ENCODE measurements around the gene IGSF9B. TPM values are rescaled to one million over a fixed set of nuclear protein-coding genes. Genes with fewer than 3 reads are reported as not detected.

The IGSF9B gene
- total RNA-seq, 3 donors from 2014 or later (not counting 1 experiment from before 2014, with no cell fraction given): 2.2 to 6.1 (median 4.3) TPM

DNA sequence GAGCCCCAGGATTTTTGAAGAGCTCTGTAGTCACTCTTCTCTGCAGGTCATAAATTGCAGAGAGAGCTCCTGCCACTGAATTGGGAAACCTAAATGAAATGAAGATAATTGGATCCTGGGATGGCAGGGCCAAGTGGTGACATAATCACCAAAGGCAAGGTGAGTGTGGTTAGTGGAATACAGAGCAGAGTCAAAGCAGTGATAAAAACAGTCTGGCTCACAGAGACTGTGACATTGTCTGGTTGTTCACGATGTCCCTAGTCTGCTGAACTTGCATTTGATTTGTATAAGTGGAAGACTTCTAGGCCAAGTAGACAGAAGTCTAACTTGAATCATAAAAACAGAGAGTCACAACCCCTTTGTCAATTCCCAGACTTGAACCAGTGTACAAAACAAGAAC, 84.6 kb downstream of the IGSF9B start:
- Histone ChIP-seq H3K27me3 (ENCODE audit: control insufficient read depth, insufficient read depth, low read length) (no peaks in the 10 kb centered on the region), H3K36me3 (ENCODE audit: control insufficient read depth, insufficient read depth, low read length) (no peaks in the 10 kb centered on the region), H3K27ac (ENCODE audit: low read length) (no peak overlapping the region), H3K9me3 (ENCODE audit: control insufficient read depth, insufficient read depth, low read length) (no peaks in the 10 kb centered on the region), H3K4me3 (ENCODE audit: low read length) (no peak overlapping the region), H3K4me1 (ENCODE audit: control insufficient read depth, insufficient read depth, low read length) (no peaks in the 10 kb centered on the region)
- Mint-ChIP-seq H3K36me3 (no peaks in the 10 kb centered on the region), H3K4me3 (no peak overlapping the region), H3K27me3 (ENCODE audit: low read depth in 2 of 2) (peaks cover 0 to 3% of the 10 kb centered on the region in 2 donors), H3K27ac (no peak overlapping the region), H3K4me1 (no peaks in the 10 kb centered on the region), H3K9me3 (peaks cover 0 to 2% of the 10 kb centered on the region in 2 donors)
- DNase-seq: no peak
- TF ChIP-seq, protein P1, sequence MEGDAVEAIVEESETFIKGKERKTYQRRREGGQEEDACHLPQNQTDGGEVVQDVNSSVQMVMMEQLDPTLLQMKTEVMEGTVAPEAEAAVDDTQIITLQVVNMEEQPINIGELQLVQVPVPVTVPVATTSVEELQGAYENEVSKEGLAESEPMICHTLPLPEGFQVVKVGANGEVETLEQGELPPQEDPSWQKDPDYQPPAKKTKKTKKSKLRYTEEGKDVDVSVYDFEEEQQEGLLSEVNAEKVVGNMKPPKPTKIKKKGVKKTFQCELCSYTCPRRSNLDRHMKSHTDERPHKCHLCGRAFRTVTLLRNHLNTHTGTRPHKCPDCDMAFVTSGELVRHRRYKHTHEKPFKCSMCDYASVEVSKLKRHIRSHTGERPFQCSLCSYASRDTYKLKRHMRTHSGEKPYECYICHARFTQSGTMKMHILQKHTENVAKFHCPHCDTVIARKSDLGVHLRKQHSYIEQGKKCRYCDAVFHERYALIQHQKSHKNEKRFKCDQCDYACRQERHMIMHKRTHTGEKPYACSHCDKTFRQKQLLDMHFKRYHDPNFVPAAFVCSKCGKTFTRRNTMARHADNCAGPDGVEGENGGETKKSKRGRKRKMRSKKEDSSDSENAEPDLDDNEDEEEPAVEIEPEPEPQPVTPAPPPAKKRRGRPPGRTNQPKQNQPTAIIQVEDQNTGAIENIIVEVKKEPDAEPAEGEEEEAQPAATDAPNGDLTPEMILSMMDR (IDR thresholded peaks at IDR 0.05): no peak
- 60% methylated on average over 1 of the region's 1 CpG for WGBS (ENCODE audit: insufficient coverage)
- intact Hi-C loops (cut with micrococcal nuclease): no loop called here
- ATAC-seq: no peak

DNA sequence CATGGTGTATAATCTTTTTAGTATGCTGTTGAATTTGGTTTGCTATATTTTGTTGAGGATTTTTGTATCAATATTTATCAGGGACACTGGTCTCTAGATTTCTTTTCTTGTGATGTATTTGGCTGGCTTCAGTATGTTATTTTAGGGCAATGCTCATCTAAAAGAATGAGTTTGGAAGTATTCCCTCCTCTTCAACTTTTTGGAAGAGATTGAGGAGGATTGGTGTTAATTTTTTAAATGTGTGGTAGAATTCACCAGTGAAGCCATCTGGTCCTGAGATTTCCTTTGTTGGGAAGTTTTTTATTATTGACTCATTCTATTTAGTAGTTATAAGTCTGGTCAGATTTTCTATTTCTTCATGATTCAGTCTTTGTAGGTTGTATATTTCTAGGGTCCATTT, 89.3 kb downstream of the IGSF9B start:
- DNase-seq (no peak), ATAC-seq (no peak)
- H3K27ac Mint-ChIP-seq: no peak overlapping the region
- H3K4me3 Mint-ChIP-seq: no peak overlapping the region
- Histone ChIP-seq H3K9me3 (ENCODE audit: control insufficient read depth, insufficient read depth, low read length) (no peaks in the 10 kb centered on the region), H3K36me3 (ENCODE audit: control insufficient read depth, insufficient read depth, low read length) (no peaks in the 10 kb centered on the region), H3K4me1 (ENCODE audit: control insufficient read depth, insufficient read depth, low read length) (no peaks in the 10 kb centered on the region), H3K4me3 (ENCODE audit: low read length) (no peak overlapping the region), H3K27me3 (ENCODE audit: control insufficient read depth, insufficient read depth, low read length) (no peaks in the 10 kb centered on the region), H3K27ac (ENCODE audit: low read length) (no peak overlapping the region)
- H3K36me3 Mint-ChIP-seq: no peaks in the 10 kb centered on the region
- intact Hi-C loops (cut with micrococcal nuclease): no loop called here
- TF ChIP-seq, protein P1 (IDR thresholded peaks at IDR 0.05): no peak
- peaks cover 0 to 3% of the 10 kb centered on the region in 2 donors for H3K27me3 Mint-ChIP-seq (ENCODE audit: low read depth in 2 of 2)
- no peaks in the 10 kb centered on the region for H3K4me1 Mint-ChIP-seq
- H3K9me3 Mint-ChIP-seq: peaks cover 0 to 2% of the 10 kb centered on the region in 2 donors

DNA sequence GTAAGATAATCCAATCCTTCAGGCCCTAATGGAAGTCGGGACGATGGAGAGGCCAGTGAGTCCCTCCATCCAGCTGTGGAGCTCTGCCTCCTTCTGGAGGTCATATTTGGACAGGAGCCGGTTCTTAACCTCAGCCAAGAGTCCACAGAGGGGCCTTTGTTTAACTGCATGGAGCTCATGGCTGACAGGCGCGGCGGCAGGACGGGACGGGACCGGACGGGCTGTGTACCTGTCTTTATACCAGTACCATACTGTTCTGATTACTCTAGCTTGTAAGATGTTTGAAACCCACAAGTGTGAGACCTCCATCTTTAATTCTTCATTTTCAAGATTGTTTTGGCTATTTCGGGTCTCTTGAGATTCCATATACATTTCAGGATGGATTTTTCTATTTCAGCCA, 91.3 kb downstream of the IGSF9B start:
- intact Hi-C loops (cut with micrococcal nuclease): no loop called here
- Mint-ChIP-seq H3K36me3 (no peaks in the 10 kb centered on the region), H3K9me3 (no peaks in the 10 kb centered on the region), H3K27ac (no peak overlapping the region), H3K27me3 (ENCODE audit: low read depth in 2 of 2) (peaks cover 0 to 3% of the 10 kb centered on the region in 2 donors), H3K4me1 (no peaks in the 10 kb centered on the region), H3K4me3 (no peak overlapping the region)
- no peaks in the 10 kb centered on the region for H3K9me3 ChIP-seq (ENCODE audit: control insufficient read depth, insufficient read depth, low read length)
- no peak overlapping the region for H3K27ac ChIP-seq (ENCODE audit: low read length)
- H3K4me3 ChIP-seq (ENCODE audit: low read length): no peak overlapping the region
- no peaks in the 10 kb centered on the region for H3K4me1 ChIP-seq (ENCODE audit: control insufficient read depth, insufficient read depth, low read length)
- WGBS (ENCODE audit: insufficient coverage): 96% methylated on average over 11 of the region's 11 CpGs
- TF ChIP-seq, protein P1 (IDR thresholded peaks at IDR 0.05): no peak
- DNase-seq (no peak), ATAC-seq (no peak)
- H3K27me3 ChIP-seq (ENCODE audit: control insufficient read depth, insufficient read depth, low read length): no peaks in the 10 kb centered on the region
- no peaks in the 10 kb centered on the region for H3K36me3 ChIP-seq (ENCODE audit: control insufficient read depth, insufficient read depth, low read length)

DNA sequence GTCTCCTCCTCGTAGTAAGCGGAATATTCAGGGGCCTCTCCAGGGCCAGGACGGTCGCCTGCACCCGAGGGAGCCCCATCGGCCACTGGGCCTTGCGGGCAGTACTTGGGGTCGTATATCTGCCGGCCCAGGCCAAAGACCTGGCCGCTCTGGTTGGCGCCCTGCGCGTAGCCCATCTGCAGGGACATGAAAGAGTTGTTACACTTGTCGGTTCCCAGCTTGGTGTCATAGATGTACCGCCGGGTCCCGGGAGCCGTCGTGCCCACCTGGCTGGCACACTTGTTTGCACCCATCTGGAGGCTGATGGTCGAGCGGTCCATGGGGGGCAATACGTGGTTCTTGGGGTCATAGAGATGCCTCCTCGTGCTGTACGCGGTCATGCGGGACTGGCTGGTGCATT, 92.0 kb downstream of the IGSF9B start:
- H3K36me3 Mint-ChIP-seq: no peaks in the 10 kb centered on the region
- Histone ChIP-seq H3K27ac (ENCODE audit: low read length) (no peak overlapping the region), H3K4me1 (ENCODE audit: control insufficient read depth, insufficient read depth, low read length) (no peaks in the 10 kb centered on the region), H3K27me3 (ENCODE audit: control insufficient read depth, insufficient read depth, low read length) (no peaks in the 10 kb centered on the region), H3K4me3 (ENCODE audit: low read length) (no peak overlapping the region), H3K36me3 (ENCODE audit: control insufficient read depth, insufficient read depth, low read length) (no peaks in the 10 kb centered on the region), H3K9me3 (ENCODE audit: control insufficient read depth, insufficient read depth, low read length) (no peaks in the 10 kb centered on the region)
- TF ChIP-seq, protein P1 (IDR thresholded peaks at IDR 0.05): no peak
- intact Hi-C loops (cut with micrococcal nuclease): no loop called here
- DNase-seq (no peak), ATAC-seq (no peak)
- peaks cover 3 to 4% of the 10 kb centered on the region in 2 donors for H3K27me3 Mint-ChIP-seq (ENCODE audit: low read depth in 2 of 2)
- no peak overlapping the region for H3K27ac Mint-ChIP-seq
- H3K4me1 Mint-ChIP-seq: no peaks in the 10 kb centered on the region
- WGBS (ENCODE audit: insufficient coverage): 95% methylated on average over 26 of the region's 26 CpGs
- no peaks in the 10 kb centered on the region for H3K9me3 Mint-ChIP-seq
- no peak overlapping the region for H3K4me3 Mint-ChIP-seq
